ENCODE measurements around the gene PLEKHB1.

PLEKHB1 gene, protein sequence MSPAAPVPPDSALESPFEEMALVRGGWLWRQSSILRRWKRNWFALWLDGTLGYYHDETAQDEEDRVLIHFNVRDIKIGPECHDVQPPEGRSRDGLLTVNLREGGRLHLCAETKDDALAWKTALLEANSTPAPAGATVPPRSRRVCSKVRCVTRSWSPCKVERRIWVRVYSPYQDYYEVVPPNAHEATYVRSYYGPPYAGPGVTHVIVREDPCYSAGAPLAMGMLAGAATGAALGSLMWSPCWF

DNA sequence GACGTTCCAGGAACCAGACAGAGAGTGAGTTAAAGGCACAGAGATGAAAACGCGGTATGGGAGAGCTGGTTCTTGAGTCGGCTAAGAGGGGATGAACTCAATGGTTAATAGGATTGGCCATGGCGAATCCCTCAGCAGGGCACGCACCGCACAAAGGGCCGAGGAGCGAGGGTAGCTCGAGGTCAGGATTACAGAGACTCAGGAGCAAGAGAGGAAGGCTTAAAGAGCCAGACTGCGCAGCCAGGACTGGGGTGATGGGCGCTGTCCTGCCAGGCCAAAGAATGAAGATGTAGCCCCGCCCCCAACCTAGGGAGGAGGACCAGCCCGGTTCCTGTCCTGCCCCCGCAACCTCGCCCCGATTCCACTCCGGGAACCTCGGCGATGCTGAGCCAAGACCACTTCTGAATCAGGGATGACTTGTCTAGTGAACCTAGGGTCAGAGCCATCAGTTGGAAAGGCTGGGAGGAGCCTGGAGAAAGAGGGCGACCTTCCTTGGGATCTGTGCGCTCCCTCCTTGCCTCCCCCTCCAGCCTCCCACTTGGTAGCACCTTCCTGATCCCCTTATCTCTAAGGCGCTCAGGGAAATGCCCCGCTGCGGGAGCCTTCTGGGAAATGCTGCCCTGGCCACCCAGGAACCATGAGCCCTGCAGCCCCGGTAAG is at the start of gene PLEKHB1:
TSS of gene PLEKHB1 (plus strand) at position 610 of the 660 bp plus-strand sequence. CDS start at position 638, 28 bp downstream.
- DNase-seq = no peak

DNA sequence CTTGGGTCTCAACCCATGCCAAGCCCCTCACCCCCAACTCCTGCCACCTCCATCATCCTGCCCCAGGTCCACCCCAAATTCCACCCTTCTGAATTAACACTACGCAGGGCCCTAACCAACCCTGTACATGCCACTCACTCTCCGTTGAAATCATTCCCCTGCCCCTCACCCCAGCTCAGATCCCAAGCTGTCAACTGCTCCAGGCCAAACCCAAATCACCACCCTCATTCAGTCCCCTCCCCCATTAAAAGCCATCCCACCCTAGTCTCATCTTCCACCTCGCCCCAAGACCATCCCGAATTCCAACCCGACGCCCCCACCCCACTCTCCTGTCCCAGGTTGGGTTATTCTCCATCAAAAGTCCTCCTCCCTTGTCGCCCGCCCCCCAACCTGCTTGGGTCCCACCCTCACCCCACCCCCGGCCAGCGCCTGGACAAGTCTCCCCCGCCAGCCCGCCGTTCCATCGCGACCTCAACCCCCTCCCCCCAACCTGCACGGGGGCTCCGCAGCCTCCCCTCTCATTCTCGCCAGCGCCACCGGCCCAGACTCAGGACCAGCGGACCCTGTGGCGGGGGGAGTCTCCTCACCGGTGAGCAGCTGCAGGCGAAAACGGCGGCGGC is 48.9 kb upstream of the PLEKHB1 start:
- no peak for DNase-seq

DNA sequence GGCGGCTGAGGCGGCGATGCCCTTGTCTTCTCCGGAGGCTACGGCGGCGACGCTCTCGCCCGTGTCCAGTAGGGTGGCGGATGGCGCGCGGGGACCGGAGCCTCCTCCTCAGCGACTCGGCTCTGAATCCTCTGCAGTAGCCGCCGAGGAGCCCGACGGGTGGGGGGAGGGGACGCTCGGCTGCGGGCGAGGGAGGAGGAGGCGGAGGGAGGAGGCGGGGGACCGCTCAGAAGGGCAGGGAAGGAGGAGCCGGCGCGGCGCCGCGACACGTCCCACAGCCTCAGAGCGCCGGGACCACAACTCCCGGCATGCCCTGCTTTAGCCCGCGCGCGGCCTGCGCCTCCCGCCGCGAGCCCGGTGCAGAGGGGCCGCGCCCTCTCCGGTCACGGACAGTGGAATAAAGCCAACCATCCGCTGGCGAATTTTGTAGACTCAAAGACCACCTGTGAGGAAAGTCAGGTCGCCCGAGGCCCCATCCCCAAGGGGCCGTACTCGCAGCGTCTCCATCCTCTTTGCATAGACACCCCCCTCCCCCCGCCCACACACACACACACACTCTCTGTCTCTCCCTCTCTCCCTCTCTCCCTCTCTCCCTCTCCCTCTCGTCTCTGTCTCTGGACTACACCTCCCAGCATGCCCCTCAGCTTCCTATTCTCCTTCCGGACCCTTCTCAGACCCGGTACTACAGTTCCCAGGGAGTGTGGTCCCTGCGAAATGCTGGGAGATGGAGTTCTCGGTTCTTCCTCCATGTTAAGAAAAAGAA is 48.2 kb upstream of the PLEKHB1 start, which contains the start of gene FAM168A:
TSS of gene FAM168A (minus strand) at position 157 of the 763 bp plus-strand sequence. CDS start 129,638 bp downstream, outside the sequence.
- peak; percentile 94 for DNase-seq

DNA sequence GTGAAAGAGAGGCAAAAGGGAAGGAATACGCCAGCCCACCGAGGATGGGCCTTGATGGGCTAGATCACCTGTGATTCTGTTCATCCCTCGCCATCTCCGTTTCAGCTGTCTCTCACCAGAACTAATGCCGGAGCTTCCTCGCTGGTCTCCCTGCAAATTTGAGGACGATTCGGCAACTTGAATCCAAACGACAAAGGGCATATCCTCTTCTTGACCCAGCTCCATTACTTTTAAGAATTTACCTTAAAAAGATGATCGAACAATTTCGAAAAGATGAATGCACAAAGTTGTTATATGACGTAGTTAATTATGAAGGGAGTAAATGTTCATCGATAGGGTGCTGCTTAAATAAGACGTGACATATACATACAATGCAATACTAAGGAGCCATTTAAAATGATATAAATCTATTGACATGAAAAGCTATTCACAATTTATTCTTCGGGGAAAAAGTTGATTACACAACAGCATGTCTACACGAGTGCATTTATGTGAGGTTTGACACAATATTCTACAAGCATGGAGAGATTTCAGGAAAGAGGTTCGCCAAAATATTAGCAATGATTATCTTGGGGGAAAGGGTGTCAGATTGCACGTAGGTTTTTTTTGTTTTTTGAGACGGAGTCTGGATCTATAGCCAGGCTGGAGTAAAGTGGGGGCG is 47.5 kb upstream of the PLEKHB1 start:
- DNase-seq = no peak

DNA sequence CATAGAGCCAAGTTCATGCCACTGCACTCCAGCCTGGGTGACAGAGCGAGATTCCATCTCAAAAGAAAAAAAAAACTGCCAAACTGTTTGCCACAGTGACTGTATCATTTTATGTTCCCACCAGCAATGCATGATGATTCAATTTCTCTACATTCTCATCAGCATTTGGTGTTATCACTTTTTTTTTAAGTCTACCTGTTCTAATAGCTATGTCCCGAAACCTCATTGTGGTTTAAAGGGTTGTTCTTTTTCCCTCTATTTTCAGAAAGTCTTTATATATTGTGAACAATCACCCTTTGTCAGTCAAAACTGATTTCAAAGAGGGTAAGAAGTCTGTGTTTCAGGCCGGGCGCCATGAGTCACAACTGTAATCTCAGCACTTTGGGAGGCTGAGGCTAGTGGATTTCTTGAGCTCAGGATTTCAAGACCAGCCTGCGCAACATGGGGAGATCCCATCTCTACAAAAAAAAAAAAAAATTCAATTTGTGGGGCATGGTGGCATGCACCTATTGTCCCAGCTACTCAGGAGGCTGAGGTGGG is 33.7 kb upstream of the PLEKHB1 start:
- DNase-seq = no peak

DNA sequence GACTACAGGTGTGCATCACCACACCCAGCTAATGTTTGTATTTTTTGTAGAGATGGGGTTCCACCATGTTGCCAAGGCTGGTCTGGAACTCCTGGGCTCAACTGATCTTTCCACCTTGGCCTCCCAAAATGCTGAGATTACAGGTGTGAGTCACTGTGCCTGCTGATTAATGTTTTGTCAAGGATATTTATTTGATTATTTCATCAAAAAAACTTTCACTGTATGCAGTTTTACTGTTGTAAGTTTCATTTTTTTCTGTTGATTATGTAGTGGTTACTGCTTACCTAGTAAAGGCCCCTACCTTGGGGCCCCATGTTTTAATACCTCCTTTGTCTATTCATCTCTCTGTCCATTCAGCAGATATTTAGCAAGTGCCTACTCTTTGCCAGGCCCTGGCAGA is 31.8 kb upstream of the PLEKHB1 start:
- no peak for DNase-seq

DNA sequence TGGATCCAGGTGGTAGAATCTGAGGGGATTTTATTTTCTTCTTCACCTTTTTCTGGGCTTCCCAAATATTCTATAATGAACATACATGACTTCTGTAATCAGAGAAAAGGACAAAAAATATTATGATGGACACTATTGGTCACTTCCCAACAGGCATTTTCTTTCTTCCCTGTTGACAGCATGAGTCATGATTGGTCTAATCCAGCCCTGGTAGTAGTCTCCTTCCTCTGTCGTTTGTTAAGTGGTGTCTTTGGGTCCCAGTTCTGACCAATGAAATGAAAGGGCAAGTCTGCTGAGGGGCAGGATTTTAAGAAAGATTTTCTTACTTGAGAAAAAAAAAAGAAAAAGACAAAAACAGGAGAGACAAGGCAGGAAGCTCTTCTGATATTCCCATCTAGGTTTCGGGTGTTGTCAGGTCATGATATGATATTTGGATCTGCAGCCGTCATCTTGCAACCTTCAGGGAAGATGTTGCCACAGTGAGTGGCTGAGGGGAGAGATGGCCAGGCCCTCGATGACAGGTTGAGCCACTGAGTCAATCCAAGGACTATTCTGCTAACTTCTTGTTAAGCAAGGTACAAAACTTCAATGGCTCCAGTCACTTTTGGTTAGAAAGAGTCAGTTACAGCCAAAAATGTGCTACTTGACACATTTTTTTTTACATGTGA is 23.3 kb upstream of the PLEKHB1 start:
- no peak for DNase-seq

DNA sequence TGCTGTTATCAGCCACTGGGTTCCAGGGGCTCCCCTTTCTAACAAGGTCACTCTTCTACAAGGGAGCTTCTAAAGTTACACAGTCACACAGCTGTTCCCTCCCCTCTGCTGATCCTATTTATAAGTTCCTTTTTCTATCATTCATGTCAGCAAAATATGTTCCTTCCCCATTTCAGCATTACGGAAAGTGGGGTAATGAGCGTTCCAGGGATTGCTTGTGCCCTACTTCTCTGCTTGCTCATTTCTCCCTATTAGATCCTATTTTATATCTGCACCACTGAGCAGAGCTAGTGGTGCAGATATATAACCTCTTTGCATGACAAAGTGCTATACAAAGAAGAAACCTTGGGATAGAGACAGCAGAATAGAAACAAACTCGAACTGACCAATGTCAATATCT is 22.7 kb upstream of the PLEKHB1 start:
- DNase-seq = no peak

DNA sequence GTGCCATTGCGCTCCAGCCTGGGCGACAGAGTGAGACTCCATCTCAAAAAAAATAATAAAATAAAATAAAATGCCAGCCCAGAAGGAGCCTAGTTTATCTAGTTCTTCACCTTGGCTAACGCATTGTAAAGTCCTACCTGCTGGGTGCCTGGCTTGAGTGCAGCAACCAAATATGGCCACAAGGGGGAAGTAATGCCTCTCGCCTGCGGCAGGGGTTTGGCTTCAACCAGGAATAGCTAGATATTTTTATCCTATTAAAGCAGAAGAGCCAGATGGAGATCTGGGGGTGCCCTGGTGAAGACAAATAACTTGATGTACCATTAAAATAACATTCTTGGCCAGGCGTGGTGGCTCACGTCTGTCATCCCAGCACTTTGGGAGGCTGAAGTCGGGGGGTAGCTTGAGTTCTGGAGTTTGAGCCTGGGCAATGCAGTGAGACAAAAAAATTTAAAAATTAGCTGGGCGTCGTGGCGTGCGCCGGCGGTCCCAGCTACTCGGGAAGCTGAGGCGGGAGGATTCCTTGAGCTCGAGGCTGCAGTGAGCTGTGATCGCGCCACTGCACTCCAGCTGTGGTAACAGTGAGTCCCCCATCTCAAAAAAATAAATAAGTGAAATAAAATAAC is 20.6 kb upstream of the PLEKHB1 start:
- peak; percentile 67 for DNase-seq

DNA sequence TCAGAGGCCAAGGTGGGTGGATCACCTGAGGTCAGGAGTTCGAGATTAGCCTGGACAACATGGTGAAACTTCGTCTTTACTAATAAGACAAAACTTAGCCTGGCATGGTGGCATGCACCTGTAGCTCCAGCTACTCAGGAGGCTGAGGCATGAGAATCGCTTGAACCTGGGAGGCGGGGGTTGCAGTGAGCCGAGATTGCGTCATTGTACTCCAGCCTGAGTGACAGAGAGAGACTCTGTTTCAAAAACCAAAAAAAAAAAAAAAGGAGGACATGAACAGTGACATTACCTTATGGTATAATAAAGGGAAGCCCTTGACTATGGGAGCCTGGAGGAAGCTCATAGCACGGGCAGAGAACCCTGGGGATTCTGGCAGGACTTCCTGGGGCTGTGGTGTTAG is 16.5 kb upstream of the PLEKHB1 start:
- DNase-seq = no peak

DNA sequence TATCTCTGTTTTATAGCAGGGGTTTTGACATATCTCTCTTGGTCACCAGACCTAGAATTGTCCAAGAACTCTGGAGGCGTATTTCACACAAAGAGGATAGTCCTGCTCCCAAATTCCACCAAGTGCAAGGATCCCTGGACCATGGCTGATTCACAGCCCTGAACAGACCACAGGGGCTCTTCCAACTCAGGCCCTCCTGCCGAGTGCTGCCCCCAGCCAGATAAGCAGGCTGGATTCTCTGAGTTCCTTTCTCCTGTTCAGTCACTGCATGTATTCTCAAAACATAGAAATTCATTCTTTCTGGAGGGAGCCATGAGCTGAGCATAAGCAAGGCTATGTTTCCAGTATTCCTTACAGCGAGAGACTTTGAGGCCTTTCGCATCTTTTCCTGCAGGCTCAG is 13.4 kb upstream of the PLEKHB1 start:
- DNase-seq = no peak

DNA sequence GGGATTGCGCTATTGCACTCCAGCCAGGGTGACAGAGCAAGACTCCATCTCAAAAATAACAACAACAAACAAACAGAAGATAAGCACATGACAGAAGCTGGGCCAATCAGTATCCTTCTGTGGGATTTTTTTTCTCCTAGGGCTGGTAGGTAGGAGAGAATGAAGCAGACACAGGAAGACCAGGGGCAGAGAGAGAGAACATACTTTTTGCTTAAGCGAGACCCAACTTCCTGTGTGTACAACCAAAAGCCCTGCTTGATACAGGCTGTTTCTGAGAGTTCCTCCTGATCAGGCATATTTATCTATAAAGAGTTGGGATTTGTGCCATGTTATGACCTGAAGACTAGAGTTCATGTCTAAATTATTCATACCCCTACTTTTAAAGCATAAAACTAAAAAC is 12.4 kb upstream of the PLEKHB1 start:
- DNase-seq = no peak

DNA sequence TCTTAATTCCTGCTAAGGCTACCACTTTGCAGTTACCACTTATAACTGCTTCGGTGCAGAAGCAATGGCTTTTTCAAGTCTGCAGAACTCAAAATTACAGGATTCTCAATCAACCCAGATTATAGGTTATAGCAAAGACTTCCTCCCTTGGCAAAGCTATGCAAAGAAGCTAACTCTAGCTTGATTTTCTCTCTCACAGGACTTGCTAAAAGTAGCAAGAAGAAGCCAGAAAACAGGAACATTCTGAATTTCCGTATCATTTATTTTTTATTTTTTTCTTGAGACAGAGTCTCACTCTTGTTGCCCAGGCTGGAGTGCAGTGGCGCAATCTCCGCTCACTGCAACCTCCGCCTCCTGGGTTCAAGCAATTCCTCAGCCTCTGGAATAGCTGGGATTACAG is 10.7 kb upstream of the PLEKHB1 start:
- no peak for DNase-seq

DNA sequence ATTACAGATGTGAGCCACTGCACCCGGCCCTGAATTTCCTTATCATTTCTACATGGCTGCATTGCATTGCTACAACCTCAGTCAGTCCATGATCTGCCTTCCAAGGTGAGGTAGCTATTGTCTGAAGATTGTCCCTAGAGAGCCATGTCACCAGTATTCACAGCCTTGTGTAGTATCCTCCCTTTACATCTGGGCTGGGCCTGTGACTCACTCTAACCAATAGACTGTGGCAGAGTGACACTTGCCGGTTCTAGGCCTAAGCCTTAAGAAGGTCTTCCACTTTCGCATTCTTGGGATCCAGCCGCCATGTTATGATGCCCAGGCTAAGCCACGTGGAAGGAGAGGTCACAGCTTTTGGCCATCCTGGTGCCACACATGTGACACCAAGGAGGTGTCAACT is 10.1 kb upstream of the PLEKHB1 start:
- DNase-seq = no peak

DNA sequence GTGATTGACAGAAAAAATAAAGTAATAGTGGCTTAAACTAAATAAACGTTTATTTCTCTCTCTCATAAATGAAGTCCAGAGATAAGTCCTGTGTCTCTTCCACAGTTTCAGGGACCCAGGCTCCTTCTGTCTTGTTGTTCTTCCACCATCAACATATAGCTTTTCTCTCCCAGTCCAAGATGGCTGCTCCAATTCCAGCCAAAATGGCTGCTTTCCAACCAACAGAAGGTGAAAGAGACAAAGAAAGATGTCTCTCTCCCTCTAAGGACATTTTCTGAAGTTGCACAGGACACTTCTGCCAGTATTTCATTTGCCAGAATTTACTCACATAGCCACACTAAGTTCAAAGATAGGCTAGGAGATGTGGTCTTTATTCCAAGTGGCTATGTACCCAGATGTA is 9.4 kb upstream of the PLEKHB1 start:
- DNase-seq = no peak

DNA sequence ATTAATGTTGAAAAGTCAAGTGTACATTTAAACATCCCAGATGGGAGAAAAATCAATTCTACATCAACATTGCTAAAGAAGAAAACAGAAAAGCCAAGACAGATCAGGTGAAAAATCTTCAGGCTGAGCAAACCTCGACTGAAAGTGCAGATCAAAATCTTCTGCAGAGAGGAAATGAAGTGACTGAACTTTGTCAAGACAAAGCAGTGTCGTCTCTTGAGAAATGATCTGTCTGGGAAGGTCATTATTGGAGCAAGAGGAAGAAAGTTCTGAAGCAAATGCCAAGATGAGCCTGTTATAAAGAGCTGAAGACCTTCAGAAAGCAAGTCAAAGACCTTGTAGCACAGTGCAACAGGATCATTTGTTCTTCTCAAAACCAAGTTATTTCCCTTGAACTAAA is 5.8 kb upstream of the PLEKHB1 start:
- no peak for DNase-seq

DNA sequence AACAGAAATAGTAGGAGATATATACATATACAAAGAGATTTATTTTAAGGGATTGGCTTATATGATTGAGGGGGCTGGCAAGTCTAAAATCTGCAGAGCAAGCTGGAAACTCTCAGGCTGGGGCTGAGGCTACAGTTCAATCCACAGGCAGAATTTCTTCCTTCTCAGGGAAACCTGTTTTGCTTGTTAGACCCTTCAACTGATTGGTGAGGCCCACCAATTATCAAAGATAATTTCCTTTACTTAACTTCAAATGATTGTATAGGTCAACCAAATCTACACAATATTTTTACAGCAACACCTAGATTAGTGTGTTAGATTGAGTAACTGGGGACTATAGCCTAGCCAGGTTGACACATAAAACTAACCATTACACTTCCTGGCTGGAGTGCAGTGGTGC is 4.7 kb upstream of the PLEKHB1 start:
- no peak for DNase-seq

DNA sequence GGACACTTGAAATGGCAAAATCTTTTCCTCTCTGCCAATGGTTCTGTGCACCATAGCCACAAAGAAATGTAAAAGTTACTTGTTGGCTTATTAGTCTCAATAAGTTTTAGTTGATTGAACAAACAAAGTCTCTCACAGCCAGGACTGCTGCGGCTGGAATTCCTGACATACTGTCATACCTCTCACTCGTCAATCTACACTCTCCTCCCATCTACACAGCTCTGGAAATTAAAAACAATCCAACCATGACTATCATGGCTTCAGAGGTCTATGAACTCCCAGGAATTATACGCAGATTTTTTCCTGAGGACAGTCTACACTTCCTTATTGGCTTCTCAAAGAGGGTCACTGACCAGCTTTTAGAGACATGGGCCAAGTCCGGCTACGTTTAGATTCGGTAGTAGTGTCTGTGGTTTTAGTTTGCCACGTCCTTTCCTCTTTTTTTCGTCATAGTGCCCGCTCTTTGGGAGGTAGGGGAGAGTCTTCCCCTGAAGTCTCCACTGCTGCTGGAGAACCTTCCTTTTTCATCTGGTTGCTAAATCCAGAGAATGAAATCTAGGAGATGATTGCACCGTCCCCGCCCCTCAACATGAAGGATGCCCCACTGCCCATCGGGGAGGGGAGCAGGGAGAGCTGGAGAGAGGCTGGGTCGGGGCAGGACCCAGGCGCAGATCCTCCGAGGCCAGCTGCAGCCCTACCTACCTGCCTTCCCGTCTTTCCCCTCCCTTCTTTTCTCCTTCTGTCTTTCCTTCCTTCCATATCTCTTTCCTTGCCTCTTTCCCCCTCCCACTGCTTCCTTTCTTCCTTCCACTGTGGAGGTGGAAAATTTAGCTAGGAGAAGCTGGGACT is 1.0 kb upstream of the PLEKHB1 start:
- DNase-seq = no peak

DNA sequence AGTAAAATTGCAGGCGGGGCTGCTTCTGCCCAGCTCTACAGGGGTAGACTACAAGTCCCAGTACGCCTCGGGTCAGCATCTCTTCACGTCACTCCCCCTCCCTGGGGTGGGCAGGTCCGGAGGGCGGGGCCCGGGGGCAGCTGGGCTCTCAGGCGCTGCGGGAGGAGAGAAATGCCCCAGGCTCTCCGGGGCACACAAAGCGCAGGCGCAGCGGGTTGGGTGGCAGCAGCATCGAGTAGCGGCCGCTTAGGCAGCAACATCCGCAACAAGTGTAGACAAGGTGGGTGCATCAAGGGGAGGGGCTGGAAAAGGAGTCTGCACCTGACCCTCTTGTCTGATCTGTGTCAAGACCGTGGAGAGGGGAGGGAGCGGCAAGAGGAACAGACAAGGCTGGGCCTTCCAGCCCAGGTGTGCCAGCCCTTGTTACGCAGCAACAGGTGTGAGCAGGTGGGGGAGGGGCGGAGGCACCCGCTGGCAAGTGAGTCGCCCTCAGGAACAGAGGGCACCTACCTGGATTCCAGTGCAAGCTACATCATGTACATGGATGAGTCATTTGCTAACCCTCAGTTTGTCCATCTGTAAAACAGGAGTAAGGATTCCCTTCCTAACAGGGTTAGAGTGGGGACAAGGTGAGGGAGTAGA is 1.2 kb downstream of the PLEKHB1 start:
- peak; percentile 64 for DNase-seq

DNA sequence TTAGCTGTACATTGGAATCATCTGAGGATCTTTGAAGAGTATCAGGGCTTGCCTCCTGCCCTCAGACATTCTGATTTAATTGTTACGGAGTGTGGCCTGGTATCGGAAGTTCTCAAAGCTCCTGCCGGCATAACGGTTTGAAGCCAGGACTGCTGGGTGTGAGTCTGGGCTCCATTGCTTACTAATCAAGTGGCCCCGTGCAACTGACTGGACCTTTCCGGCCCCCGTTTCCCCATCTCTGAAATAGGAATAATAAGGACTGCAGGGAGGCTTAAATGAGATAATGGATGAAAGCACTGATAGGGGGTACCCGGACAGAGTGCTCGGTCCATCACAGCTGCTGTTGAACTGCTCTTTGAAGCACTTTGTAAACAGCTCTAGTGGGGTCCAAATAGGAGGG is 1.7 kb downstream of the PLEKHB1 start:
- no peak for DNase-seq
